PFSK-1 (cell line): ENCODE results near the gene RIPOR2.

Source experiments
- FOXP2 ChIP-seq: optimal IDR thresholded peaks from 2 replicates; pipeline ENCODE3; 2011; ENCODE audit warnings: borderline replicate concordance, control low read depth, inconsistent platforms; ENCODE audit not compliant: insufficient read depth; ENCODE audit errors: extremely low read length, extremely low read depth
- POLR2AphosphoS5 ChIP-seq: IDR thresholded peaks from 2 replicates; pipeline ENCODE4 v1.6.1; 2012; ENCODE audit warnings: low read depth, mild to moderate bottlenecking, control low read depth, low read length, moderate library complexity
- SIN3A ChIP-seq: IDR thresholded peaks from 2 replicates; pipeline ENCODE4 v1.6.1; 2012; ENCODE audit warnings: mild to moderate bottlenecking, low read length, moderate library complexity, borderline replicate concordance; ENCODE audit not compliant: insufficient read depth
- TAF1 ChIP-seq: IDR thresholded peaks from 2 replicates; pipeline ENCODE4 v1.6.1; 2012; ENCODE audit warnings: low read length, control low read depth, borderline replicate concordance; ENCODE audit not compliant: insufficient read depth
- TF ChIP-seq, protein P1 (sequence below), 2 experiments: IDR thresholded peaks; 2 replicates each; pipeline versions ENCODE4 v1.6.1 to v1.8.0; 2011 to 2012; ENCODE audit warnings: low read depth in 2 of 2, low read length in 2 of 2, control low read depth in 1 of 2, inconsistent platforms in 1 of 2, mild to moderate bottlenecking in 1 of 2, moderate library complexity in 1 of 2; ENCODE audit not compliant: insufficient read depth in 1 of 2

Gene RIPOR2

DNA sequence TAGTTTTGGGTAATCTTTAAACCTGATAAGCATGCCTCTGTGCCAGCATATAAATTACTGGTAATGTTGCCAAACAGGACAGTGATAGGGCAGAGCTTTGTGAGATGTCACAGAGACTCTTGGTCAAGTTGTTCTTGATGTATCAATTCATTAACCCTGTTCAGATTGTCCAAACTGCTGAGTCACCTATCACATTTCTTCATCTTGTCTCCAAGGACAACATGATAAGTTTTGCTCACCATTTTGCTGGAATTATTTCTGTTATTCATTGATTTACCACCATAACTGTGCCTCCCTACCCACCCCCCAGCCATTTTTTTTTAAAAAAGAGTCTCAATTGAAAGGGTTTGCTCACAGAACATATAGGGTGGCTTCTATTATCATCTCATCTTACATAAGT lies 180.5 kb downstream of the RIPOR2 start:
- TF ChIP-seq SIN3A, result no peak
- no peak for TF ChIP-seq FOXP2
- TF ChIP-seq POLR2AphosphoS5, result no peak
- TF ChIP-seq TAF1, result no peak
- TF ChIP-seq, protein P1, sequence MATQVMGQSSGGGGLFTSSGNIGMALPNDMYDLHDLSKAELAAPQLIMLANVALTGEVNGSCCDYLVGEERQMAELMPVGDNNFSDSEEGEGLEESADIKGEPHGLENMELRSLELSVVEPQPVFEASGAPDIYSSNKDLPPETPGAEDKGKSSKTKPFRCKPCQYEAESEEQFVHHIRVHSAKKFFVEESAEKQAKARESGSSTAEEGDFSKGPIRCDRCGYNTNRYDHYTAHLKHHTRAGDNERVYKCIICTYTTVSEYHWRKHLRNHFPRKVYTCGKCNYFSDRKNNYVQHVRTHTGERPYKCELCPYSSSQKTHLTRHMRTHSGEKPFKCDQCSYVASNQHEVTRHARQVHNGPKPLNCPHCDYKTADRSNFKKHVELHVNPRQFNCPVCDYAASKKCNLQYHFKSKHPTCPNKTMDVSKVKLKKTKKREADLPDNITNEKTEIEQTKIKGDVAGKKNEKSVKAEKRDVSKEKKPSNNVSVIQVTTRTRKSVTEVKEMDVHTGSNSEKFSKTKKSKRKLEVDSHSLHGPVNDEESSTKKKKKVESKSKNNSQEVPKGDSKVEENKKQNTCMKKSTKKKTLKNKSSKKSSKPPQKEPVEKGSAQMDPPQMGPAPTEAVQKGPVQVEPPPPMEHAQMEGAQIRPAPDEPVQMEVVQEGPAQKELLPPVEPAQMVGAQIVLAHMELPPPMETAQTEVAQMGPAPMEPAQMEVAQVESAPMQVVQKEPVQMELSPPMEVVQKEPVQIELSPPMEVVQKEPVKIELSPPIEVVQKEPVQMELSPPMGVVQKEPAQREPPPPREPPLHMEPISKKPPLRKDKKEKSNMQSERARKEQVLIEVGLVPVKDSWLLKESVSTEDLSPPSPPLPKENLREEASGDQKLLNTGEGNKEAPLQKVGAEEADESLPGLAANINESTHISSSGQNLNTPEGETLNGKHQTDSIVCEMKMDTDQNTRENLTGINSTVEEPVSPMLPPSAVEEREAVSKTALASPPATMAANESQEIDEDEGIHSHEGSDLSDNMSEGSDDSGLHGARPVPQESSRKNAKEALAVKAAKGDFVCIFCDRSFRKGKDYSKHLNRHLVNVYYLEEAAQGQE (IDR thresholded peaks at IDR 0.05; ENCODE audit: insufficient read depth in 1 of 2, low read depth in 2 of 2, low read length in 2 of 2), result no peak
